Right cardiac atrium (tissue), 5 donors: ENCODE data around the gene EFNA1. TPM values are rescaled to one million over a fixed set of nuclear protein-coding genes. Genes with fewer than 3 reads are reported as not detected.

Source experiments
- ATAC-seq, 2 donors: fragments of 200-7000 bp; cut with Tn5 transposase; one replicate each; pipeline versions ENCODE4 v1.8.0 to v1.9.1; 2020; ENCODE audit warnings: moderate library complexity in 2 of 2, mild to moderate bottlenecking in 1 of 2
- DNase-seq, 3 donors: peaks; one replicate each; pipeline ENCODE4 v3.0.0-alpha.2; 2020
- H3K27ac ChIP-seq: one replicate; pipeline ENCODE4 v1.5.1; 2013; ENCODE audit warnings: mild to moderate bottlenecking, low read length, control low read depth, moderate library complexity
- H3K27me3 ChIP-seq: one replicate; pipeline ENCODE4 v1.6.1; 2013; ENCODE audit not compliant: control insufficient read depth, insufficient read depth
- H3K4me1 ChIP-seq: one replicate; pipeline ENCODE4 v1.6.1; 2013; ENCODE audit warnings: low read length; ENCODE audit not compliant: control insufficient read depth, insufficient read depth
- H3K4me3 ChIP-seq: one replicate; pipeline ENCODE4 v1.5.1; 2013; ENCODE audit warnings: low read length, control low read depth
- H3K9me3 ChIP-seq: one replicate; pipeline ENCODE4 v1.6.1; 2013; ENCODE audit warnings: low read length; ENCODE audit not compliant: control insufficient read depth
- WGBS: extraction: QIAGEN DNeasy Blood & Tissue Kit; methylation state at CpG from one replicate; pipeline ENCODE4 v1.1.7; 2013; 5-methylcytosine and 5-hydroxymethylcytosine counted together
- intact Hi-C, 4 donors: fragments of 100-400 bp; cut with DNase I; formaldehyde crosslinking; loops; one replicate each; pipeline versions ENCODE4 v1.11.0 to v1.14.0; 2022 to 2023
- polyA plus RNA-seq: library from polyadenylated mRNA; stranded (reverse); fragments of 200-250 nt; gene quantifications from one replicate; pipeline ENCODE4 v1.2.3, GENCODE V29; 2013
- total RNA-seq, 4 donors: library from RNA; stranded (reverse); fragmentation: NEBNext Ultra II Directional; extraction: Animal tissue kit (Norgen Biotek cat#: 25700); gene quantifications; one replicate each; pipeline ENCODE4 v1.2.1, GENCODE V29; 2021
- donor health status: healthy with polysubstance abuse.
- donor health status: DM: no; HTN: yes; CAD: no.
- donor health status: DM: no; HTN: no; CAD: no.
- donor health status: DM: no; HTN: yes; CAD: no; lungs with severe emphysema.
- donor health status: DM: yes; HTN: yes; CAD: no.

The EFNA1 gene
- total and polyA plus RNA-seq, 5 donors: 25.4 to 41.4 (median 35.1) TPM

DNA sequence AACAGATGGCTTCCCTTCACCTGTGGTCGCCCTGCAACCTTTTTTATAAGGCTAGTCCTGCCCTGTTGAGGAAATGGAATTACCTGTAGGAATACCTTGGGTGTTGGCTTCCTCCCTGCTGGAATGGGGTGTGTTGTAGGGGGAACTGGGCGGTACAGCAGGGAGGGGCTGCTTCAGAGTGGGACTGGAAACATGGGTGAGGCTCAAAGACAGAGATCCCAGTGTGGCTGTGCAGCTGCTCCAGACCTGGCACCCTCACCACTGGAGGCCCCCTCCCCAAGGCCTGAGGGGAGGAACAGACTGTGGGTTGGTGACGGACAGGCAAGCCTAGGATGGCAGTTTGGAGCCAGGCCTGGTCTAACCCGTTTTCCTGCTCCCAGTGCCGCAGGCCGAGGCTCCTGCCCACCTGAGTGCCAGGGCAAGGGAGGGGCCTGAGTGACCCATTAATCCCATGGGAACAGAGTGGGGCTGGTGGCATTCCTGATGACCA, 44.6 kb upstream of the EFNA1 start:
- 70% methylated on average over 6 of the region's 6 CpGs for WGBS
- no peaks in the 10 kb centered on the region for H3K27me3 ChIP-seq
- peaks cover 3% of the 10 kb centered on the region for H3K4me1 ChIP-seq
- peak in 1 of 3 donors; percentile 36 for DNase-seq
- intact Hi-C loops: loop anchor here in 2 of 4 donors (2.0 to 5.0 kb wide), 2 partner anchors 16 to 36 kb away; no protein-coding TSS in a partner anchor
- ATAC-seq: no peak
- no peak overlapping the region for H3K4me3 ChIP-seq
- H3K27ac ChIP-seq: no peak overlapping the region
- H3K9me3 ChIP-seq: no peaks in the 10 kb centered on the region

DNA sequence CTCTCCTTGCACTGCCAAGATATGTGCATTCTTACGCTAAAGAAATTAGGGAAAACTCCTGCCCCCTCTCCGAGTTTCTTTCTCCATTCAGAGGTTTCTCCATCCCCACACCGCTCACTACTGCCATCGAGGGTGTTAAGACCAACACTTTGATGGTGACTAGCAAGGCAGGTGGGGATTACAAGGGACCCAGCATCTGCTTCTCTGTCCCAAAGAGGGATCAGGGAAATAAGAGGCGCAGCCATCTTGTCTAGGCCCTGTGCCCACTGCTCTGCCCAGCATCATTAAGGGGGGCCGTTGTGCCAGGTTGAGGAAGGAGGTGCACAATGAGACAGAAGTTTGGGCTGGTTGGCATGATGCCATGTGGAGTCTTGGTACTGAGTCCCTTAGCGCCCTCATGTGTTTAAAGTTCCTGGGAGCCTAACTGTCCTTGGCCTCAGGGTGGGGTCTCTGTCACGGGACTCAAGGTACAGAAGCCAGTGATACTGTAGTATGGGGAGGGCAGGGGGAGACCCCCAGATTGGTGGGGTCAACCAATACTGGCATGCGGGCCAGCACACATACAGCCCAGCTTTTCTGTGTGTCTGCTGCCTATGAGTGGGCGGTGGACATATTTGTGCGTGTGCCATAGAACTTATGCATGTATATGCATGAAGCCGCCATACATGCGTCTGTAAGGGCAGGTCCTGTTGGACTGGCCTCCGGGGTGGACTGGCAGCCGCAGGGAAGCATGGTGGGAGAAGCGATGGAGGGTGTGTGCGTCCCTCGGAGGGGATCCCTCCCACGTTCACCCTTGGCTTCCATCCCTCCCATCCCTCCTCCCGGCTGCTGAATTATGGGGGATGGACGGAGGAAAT, 43.6 kb upstream of the EFNA1 start:
- intact Hi-C loops: loop anchor here in 2 of 4 donors (2.0 to 5.0 kb wide), 2 partner anchors 17 to 37 kb away; no protein-coding TSS in a partner anchor
- H3K4me1 ChIP-seq: peaks cover 3% of the 10 kb centered on the region
- DNase-seq: peak in 2 of 3 donors; percentile 53 to 74
- peak in 1 of 2 donors; percentile 4 for ATAC-seq
- no peaks in the 10 kb centered on the region for H3K27me3 ChIP-seq
- H3K9me3 ChIP-seq: no peaks in the 10 kb centered on the region
- WGBS: 28% methylated on average over 21 of the region's 21 CpGs
- H3K27ac ChIP-seq: no peak overlapping the region
- H3K4me3 ChIP-seq: peak overlapping the region; percentile 76

- H3K4me1 ChIP-seq: peaks cover 3% of the 10 kb centered on the region
- intact Hi-C loops: loop anchor here in 1 of 4 donors (5.0 kb wide), 1 partner anchor 38 kb away; no protein-coding TSS in a partner anchor
- H3K27me3 ChIP-seq: no peaks in the 10 kb centered on the region
- H3K4me3 ChIP-seq: peak overlapping the region; percentile 76
- no peaks in the 10 kb centered on the region for H3K9me3 ChIP-seq
- DNase-seq (peak; percentile 93 to 98 (median 96)), ATAC-seq (peak; percentile 91 to 92)
- H3K27ac ChIP-seq: peak overlapping the region; percentile 89
- under 1% methylated on average over 67 of the region's 67 CpGs for WGBS
These were observed 42.8 kb upstream of the EFNA1 start for GRCh38 chr1:155084722-155085503.

DNA sequence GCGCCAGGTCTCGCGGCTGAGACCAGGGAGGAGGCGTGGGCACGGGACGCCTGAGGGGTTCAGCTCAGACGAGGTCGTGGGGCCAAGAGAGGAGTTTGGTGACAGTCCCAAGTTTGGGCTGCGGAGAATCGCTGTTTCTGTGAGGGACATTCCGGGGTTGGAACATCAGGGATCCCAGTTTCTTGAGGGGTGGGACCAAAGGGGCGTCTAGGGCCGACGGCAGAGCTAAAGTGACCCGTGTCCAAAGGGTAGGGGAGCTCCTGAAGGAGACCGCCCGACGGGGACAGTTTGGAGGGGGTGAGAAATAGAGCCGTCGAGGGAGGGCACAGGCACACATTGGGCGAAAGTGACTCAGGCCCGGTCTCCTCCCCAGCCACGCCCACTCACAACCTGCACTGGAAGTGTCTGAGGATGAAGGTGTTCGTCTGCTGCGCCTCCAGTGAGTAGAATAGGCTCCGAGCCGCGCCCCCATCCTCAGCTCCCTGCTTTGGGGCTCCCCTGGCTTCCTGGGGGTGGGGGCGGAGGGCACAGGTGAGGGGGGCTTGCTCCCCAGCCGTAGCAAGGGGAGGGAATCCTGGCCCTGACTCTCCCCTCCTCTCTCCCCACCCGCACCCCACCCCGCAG, 42.1 kb upstream of the EFNA1 start:
- WGBS: 3% methylated on average over 32 of the region's 32 CpGs
- no peaks in the 10 kb centered on the region for H3K27me3 ChIP-seq
- DNase-seq (peak; percentile 70 to 83 (median 83)), ATAC-seq (peak; percentile 25 to 44)
- intact Hi-C loops: no loop called here
- H3K27ac ChIP-seq: peak overlapping the region; percentile 89
- no peaks in the 10 kb centered on the region for H3K9me3 ChIP-seq
- H3K4me3 ChIP-seq: peak overlapping the region; percentile 76
- H3K4me1 ChIP-seq: peaks cover 3% of the 10 kb centered on the region

DNA sequence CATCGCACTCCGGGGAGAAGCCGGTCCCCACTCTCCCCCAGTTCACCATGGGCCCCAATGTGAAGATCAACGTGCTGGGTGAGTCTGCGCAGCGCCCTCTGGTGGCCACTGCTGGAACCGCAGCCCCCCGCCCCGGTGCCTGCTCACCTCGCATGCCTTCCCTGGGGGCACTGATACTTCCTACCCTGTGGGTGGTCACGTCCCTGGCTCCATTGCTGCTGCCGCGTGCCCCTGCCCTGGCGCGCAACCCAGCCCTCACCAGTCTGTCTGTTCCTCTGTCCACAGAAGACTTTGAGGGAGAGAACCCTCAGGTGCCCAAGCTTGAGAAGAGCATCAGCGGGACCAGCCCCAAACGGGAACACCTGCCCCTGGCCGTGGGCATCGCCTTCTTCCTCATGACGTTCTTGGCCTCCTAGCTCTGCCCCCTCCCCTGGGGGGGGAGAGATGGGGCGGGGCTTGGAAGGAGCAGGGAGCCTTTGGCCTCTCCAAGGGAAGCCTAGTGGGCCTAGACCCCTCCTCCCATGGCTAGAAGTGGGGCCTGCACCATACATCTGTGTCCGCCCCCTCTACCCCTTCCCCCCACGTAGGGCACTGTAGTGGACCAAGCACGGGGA, 41.4 kb upstream of the EFNA1 start:
- Histone ChIP-seq H3K27me3 (no peaks in the 10 kb centered on the region), H3K27ac (no peak overlapping the region), H3K4me3 (no peak overlapping the region), H3K9me3 (no peaks in the 10 kb centered on the region), H3K4me1 (no peaks in the 10 kb centered on the region)
- DNase-seq: peak; percentile 67 to 90 (median 90)
- peak; percentile 15 to 32 for ATAC-seq
- intact Hi-C loops: no loop called here
- WGBS: 19% methylated on average over 24 of the region's 24 CpGs

DNA sequence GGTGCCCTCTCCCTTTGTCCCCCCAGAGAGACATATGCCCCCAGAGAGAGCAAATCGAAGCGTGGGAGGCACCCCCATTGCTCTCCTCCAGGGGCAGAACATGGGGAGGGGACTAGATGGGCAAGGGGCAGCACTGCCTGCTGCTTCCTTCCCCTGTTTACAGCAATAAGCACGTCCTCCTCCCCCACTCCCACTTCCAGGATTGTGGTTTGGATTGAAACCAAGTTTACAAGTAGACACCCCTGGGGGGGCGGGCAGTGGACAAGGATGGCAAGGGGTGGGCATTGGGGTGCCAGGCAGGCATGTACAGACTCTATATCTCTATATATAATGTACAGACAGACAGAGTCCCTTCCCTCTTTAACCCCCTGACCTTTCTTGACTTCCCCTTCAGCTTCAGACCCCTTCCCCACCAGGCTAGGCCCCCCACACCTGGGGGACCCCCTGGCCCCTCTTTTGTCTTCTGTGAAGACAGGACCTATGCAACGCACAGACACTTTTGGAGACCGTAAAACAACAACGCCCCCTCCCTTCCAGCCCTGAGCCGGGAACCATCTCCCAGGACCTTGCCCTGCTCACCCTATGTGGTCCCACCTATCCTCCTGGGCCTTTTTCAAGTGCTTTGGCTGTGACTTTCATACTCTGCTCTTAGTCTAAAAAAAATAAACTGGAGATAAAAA, 40.7 kb upstream of the EFNA1 start:
- ATAC-seq (no peak), DNase-seq (no peak)
- Histone ChIP-seq H3K27ac (no peak overlapping the region), H3K4me1 (no peaks in the 10 kb centered on the region), H3K4me3 (no peak overlapping the region), H3K27me3 (no peaks in the 10 kb centered on the region), H3K9me3 (no peaks in the 10 kb centered on the region)
- intact Hi-C loops: no loop called here
- 58% methylated on average over 8 of the region's 8 CpGs for WGBS

- DNase-seq: peak; percentile 81 to 94 (median 91)
- H3K4me3 ChIP-seq: no peak overlapping the region
- no peak overlapping the region for H3K27ac ChIP-seq
- 23% methylated on average over 29 of the region's 29 CpGs for WGBS
- H3K27me3 ChIP-seq: no peaks in the 10 kb centered on the region
- peak; percentile 28 to 65 for ATAC-seq
- no peaks in the 10 kb centered on the region for H3K9me3 ChIP-seq
- intact Hi-C loops: loop anchor here in 3 of 4 donors (2.0 to 5.0 kb wide), 4 partner anchors 36 to 77 kb away; partner anchors contain the start of gene EFNA1 (in 2 of the 3)
- peaks cover 7% of the 10 kb centered on the region for H3K4me1 ChIP-seq
These were observed 36.3 kb upstream of the EFNA1 start for GRCh38 chr1:155091071-155092051.

DNA sequence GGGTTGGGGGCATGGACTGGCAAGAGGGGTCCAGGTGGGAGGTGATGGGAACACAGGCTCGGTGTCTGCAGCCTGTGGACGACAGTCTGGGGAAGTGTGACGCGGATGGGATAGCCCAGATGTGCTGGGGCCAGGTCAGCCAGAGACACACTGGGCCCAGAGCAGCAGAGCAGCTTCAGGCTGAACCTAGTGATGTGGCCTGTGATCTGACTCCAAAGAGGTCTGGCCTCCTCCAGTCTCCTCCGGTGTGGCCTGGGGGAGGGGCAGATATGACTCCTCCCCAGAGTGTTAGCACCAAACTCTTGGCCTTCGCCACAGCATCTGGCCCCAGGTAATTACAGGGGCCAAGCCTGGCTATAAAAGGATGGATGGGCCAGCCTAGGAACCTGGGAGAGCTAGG, 35.5 kb upstream of the EFNA1 start:
- no peak for ATAC-seq
- no peaks in the 10 kb centered on the region for H3K27me3 ChIP-seq
- WGBS: 88% methylated on average over 6 of the region's 6 CpGs
- intact Hi-C loops: loop anchor here in 3 of 4 donors (5.0 kb wide), 2 partner anchors 35 to 75 kb away; partner anchors contain the start of gene EFNA1 (in 2 of the 3)
- no peak for DNase-seq
- peaks cover 7% of the 10 kb centered on the region for H3K4me1 ChIP-seq
- H3K27ac ChIP-seq: no peak overlapping the region
- H3K9me3 ChIP-seq: no peaks in the 10 kb centered on the region
- H3K4me3 ChIP-seq: no peak overlapping the region

- Histone ChIP-seq H3K9me3 (no peaks in the 10 kb centered on the region), H3K4me1 (peaks cover 7% of the 10 kb centered on the region), H3K27ac (no peak overlapping the region), H3K27me3 (no peaks in the 10 kb centered on the region), H3K4me3 (no peak overlapping the region)
- no peak for ATAC-seq
- WGBS: 93% methylated on average over 12 of the region's 12 CpGs
- DNase-seq: no peak
- intact Hi-C loops: loop anchor here in 3 of 4 donors (5.0 kb wide), 2 partner anchors 35 to 75 kb away; partner anchors contain the start of gene EFNA1 (in 2 of the 3)
These were observed 35.0 kb upstream of the EFNA1 start for GRCh38 chr1:155092641-155093040.
